Stimulated activated naive B cell treated with anti-CD40 and anti-IgM and Interleukin-4, amounts not matched to agents 10 μg/mL and 1 μg/mL and 100 μg/mL, for 72 hours (primary cell): ENCODE measurements around the gene SAMD8.

Experiments used
- ATAC-seq, 2 donors: fragments of 150-1000 bp; cut with Tn5 transposase; replicated peaks; 2 replicates each; pipeline ENCODE4 v1.10.0; 2021; ENCODE audit warnings: moderate library complexity in 1 of 2
- DNase-seq: peaks from one replicate; pipeline ENCODE4 v3.0.0; 2021
- H3K27ac Mint-ChIP-seq: one replicate; pipeline ENCODE4 v1.8.0; 2022; ENCODE audit warnings: mild to moderate bottlenecking, mixed read lengths
- H3K27me3 Mint-ChIP-seq, 2 donors: one replicate each; pipeline ENCODE4 v1.8.0; 2022; ENCODE audit warnings: mixed read lengths in 2 of 2
- H3K36me3 Mint-ChIP-seq, 2 donors: one replicate each; pipeline ENCODE4 v1.8.0; 2022; ENCODE audit warnings: mixed read lengths in 2 of 2, mild to moderate bottlenecking in 1 of 2
- H3K4me1 Mint-ChIP-seq, 2 donors: one replicate each; pipeline ENCODE4 v1.8.0; 2022; ENCODE audit warnings: mixed read lengths in 2 of 2, mild to moderate bottlenecking in 1 of 2
- H3K4me3 Mint-ChIP-seq, 2 donors: one replicate each; pipeline ENCODE4 v1.8.0; 2022; ENCODE audit warnings: mild to moderate bottlenecking in 2 of 2, mixed read lengths in 2 of 2, moderate library complexity in 1 of 2
- H3K9me3 Mint-ChIP-seq, 2 donors: one replicate each; pipeline ENCODE4 v1.8.0; 2022; ENCODE audit warnings: mixed read lengths in 2 of 2, mild to moderate bottlenecking in 1 of 2

SAMD8 gene

GRCh38 chr10:75111365-75111906 lies at the start of gene SAMD8:
TSS of gene SAMD8 (plus strand) at chr10:75111656. CDS start at chr10:75150529, 38,873 bp downstream.
- ATAC-seq, result peak; percentile 83 to 87
- Mint-ChIP-seq H3K27ac (peak within 1 kb of the TSS; percentile 95), H3K36me3 (peaks cover 0 to 20% of the 10 kb centered on the region in 2 donors), H3K4me3 (peak within 1 kb of the TSS; percentile 90 to 100), H3K9me3 (no peaks in the 10 kb centered on the region), H3K27me3 (no peaks in the 10 kb centered on the region), H3K4me1 (peaks cover 31 to 59% of the 10 kb centered on the region in 2 donors)
- peak; percentile 99 for DNase-seq

DNA sequence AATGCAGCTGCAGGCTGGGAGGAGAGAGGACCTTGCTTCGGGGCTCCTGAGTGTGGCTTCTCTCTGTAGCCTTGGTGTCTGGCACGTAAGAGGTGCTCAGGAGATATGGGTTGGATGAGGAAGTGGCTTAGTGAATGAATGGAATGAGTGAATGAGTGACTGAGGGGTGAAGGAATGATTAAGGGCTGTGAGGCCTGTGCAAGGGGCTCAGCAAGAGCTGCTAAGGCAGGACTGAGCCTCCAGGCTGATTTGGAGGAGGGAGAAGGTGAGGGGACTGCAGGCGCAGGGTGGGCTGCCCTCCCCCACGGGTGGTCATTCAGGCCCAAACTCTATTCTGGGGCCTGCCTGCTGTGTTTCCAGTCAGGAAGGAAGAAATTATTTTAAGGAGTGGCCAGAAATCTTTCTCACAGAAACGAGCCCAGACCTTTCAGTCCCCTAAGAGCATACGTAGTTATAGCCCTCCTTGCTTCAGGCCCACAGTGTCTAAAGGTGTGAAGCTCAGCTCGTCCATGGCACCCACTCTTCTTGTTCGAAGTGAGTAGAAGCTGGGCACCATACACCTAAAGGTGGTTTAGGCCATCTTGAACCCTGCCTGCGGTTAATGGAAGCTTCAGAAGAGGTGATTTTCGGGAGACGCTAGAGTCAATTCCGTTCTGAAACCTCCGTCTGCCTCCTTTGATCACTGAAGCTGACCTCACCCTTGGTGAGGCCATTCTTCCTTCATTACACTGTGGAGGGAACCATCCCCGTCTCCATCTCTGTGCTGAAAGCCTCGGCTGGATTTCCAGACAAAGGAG lies 49.5 kb upstream of the SAMD8 start:
- no peaks in the 10 kb centered on the region for H3K4me1 Mint-ChIP-seq
- ATAC-seq, result no peak
- no peaks in the 10 kb centered on the region for H3K36me3 Mint-ChIP-seq
- no peaks in the 10 kb centered on the region for H3K27me3 Mint-ChIP-seq
- no peak for DNase-seq
- H3K27ac Mint-ChIP-seq, result no peak overlapping the region
- H3K9me3 Mint-ChIP-seq, result peaks cover 0 to 2% of the 10 kb centered on the region in 2 donors
- no peak overlapping the region for H3K4me3 Mint-ChIP-seq

DNA sequence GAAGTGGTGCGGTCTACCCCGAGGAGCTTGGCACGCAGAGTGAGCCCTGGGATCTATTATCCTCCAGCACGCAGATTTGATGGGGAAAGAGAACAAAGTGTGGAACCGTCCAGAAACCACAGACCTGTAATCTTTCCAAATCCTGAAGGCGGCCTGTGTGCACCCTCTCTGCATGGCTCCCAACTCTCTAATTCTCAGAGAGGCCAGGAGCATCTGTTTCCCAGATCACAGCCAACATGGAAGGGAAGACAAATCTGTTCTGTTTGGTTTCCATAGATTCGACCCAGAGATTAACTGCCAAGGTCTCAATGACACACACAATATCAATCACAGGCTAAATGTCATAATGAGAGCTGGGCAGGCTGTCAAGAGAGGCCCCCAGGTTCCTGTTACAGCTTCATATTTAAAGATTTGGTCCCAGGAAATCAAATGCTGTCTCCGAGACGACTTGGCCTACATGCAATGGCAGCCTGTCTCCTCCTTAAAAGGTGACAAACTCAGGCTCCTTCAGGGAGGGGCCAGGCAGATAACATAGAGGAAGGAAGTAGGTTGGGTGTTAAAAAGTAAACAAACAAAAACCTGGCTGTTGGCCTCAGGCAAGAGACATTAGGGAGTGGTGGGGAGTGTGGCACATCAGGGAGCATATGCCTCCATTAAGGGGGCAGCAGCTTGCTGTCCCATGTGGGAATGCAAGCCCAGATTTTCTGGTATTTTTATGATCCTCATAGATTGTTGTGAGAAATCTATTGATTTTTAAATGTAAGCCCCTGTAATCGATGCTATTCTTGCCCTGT lies 48.8 kb upstream of the SAMD8 start:
- Mint-ChIP-seq H3K4me1 (no peaks in the 10 kb centered on the region), H3K9me3 (peaks cover 0 to 2% of the 10 kb centered on the region in 2 donors), H3K27me3 (no peaks in the 10 kb centered on the region), H3K36me3 (no peaks in the 10 kb centered on the region), H3K4me3 (no peak overlapping the region), H3K27ac (no peak overlapping the region)
- no peak for ATAC-seq
- DNase-seq, result no peak

GRCh38 chr10:75063461-75064230 lies 47.8 kb upstream of the SAMD8 start:
- no peaks in the 10 kb centered on the region for H3K27me3 Mint-ChIP-seq
- H3K4me1 Mint-ChIP-seq, result no peaks in the 10 kb centered on the region
- DNase-seq, result no peak
- H3K27ac Mint-ChIP-seq, result no peak overlapping the region
- H3K36me3 Mint-ChIP-seq, result no peaks in the 10 kb centered on the region
- H3K4me3 Mint-ChIP-seq, result no peak overlapping the region
- ATAC-seq, result no peak
- H3K9me3 Mint-ChIP-seq, result peaks cover 0 to 2% of the 10 kb centered on the region in 2 donors

GRCh38 chr10:75065076-75065475 lies 46.4 kb upstream of the SAMD8 start:
- ATAC-seq (no peak), DNase-seq (no peak)
- H3K27ac Mint-ChIP-seq, result no peak overlapping the region
- H3K4me1 Mint-ChIP-seq, result no peaks in the 10 kb centered on the region
- H3K36me3 Mint-ChIP-seq, result no peaks in the 10 kb centered on the region
- no peak overlapping the region for H3K4me3 Mint-ChIP-seq
- H3K27me3 Mint-ChIP-seq, result no peaks in the 10 kb centered on the region
- peaks cover 0 to 2% of the 10 kb centered on the region in 2 donors for H3K9me3 Mint-ChIP-seq

GRCh38 chr10:75066271-75066670 lies 45.2 kb upstream of the SAMD8 start:
- ATAC-seq (no peak), DNase-seq (no peak)
- H3K27ac Mint-ChIP-seq, result no peak overlapping the region
- H3K9me3 Mint-ChIP-seq, result peaks cover 0 to 2% of the 10 kb centered on the region in 2 donors
- H3K27me3 Mint-ChIP-seq, result no peaks in the 10 kb centered on the region
- H3K36me3 Mint-ChIP-seq, result no peaks in the 10 kb centered on the region
- H3K4me3 Mint-ChIP-seq, result no peak overlapping the region
- H3K4me1 Mint-ChIP-seq, result peaks cover 0 to 3% of the 10 kb centered on the region in 2 donors

DNA sequence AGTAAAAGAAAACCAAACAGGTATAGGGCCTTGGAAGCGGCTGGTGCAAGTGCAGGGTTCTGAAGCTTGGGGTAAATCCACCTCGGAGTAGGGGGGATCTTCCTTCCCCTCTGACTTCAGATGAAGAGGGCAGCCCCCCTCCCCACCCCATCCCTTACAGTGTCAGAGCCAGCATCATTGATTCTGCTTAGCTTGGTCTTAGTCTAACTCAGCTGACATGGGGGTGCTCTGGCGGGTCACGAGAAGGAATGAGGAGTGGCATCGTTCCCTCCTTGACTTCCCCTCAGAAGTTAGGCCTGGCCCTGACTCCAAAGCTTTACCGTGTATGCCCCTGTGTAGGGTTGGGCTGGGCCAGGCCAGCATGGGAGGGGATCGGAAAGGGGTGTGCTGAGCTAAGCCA lies 44.2 kb upstream of the SAMD8 start:
- no peaks in the 10 kb centered on the region for H3K27me3 Mint-ChIP-seq
- H3K9me3 Mint-ChIP-seq, result peaks cover 0 to 2% of the 10 kb centered on the region in 2 donors
- H3K27ac Mint-ChIP-seq, result no peak overlapping the region
- H3K4me3 Mint-ChIP-seq, result no peak overlapping the region
- no peak for DNase-seq
- no peaks in the 10 kb centered on the region for H3K36me3 Mint-ChIP-seq
- ATAC-seq, result no peak
- peaks cover 0 to 3% of the 10 kb centered on the region in 2 donors for H3K4me1 Mint-ChIP-seq

DNA sequence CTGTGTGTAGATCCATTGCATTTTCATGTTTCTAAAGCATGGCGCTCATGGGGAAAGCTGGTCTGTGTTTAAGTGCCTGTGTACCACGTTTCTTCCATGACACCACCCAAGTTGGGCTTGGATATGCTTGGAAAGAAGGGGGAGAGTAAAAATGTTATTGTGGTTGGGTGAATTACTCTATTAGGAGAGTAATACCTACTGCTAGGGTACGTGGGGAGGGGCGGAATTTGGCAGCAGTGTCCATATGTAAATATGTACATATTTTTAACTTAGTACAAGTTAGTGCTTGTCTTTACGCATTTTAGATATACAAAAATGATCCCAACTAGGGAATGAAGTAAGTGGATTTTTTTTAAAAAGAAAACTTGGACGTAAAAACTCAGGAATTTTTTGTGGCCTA lies 42.9 kb upstream of the SAMD8 start:
- H3K27ac Mint-ChIP-seq, result no peak overlapping the region
- H3K9me3 Mint-ChIP-seq, result no peaks in the 10 kb centered on the region
- no peaks in the 10 kb centered on the region for H3K27me3 Mint-ChIP-seq
- no peaks in the 10 kb centered on the region for H3K36me3 Mint-ChIP-seq
- DNase-seq (no peak), ATAC-seq (no peak)
- H3K4me3 Mint-ChIP-seq, result no peak overlapping the region
- H3K4me1 Mint-ChIP-seq, result peaks cover 0 to 3% of the 10 kb centered on the region in 2 donors

DNA sequence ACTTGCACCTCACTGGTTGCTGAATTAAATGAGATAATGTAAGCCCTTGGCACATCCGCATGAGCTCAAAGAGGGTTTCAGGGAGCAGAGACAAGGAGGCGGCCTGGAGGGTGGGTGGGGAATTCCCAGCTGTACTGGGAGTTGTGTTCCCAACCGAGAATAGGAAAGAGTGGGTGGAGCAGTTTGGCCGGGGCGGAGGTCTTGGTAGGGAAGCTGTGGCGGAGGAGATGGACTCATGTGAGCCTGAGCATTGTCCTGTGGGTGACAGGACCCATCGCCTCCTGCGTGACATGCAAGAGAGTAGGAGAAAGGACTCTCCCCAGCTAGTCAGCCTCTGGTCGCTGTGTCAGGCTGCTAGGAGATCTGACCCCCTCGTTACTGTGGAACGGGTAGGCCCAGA lies 41.0 kb upstream of the SAMD8 start:
- Mint-ChIP-seq H3K27ac (no peak overlapping the region), H3K27me3 (no peaks in the 10 kb centered on the region), H3K4me1 (peaks cover 0 to 3% of the 10 kb centered on the region in 2 donors), H3K9me3 (no peaks in the 10 kb centered on the region), H3K36me3 (no peaks in the 10 kb centered on the region), H3K4me3 (no peak overlapping the region)
- ATAC-seq, result no peak
- DNase-seq, result no peak

DNA sequence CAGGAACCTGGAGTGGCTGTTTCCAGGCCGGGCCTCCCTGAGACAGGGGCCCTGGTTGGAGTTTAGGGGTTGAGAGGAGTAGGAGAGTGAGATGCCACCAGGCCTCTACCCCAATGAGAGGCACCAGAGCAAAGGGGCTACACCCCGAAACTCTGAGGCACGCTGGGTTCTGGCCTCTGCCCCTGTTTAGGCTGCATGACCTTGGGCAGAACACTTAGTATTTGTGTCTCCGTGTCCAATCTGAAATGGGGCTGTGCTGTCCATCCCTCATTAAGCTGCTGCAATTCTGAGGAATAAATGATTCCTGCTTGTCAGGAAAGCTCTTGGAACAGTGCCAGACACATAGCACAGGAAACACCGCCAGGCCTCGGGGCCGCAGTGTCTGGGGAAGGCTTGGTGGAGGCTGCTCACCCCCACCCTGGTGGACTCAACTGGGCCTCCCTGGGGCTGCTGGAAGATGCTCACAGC lies 40.5 kb upstream of the SAMD8 start:
- no peaks in the 10 kb centered on the region for H3K36me3 Mint-ChIP-seq
- H3K4me1 Mint-ChIP-seq, result peaks cover 0 to 3% of the 10 kb centered on the region in 2 donors
- no peak overlapping the region for H3K27ac Mint-ChIP-seq
- ATAC-seq, result no peak
- H3K9me3 Mint-ChIP-seq, result no peaks in the 10 kb centered on the region
- DNase-seq, result no peak
- no peak overlapping the region for H3K4me3 Mint-ChIP-seq
- no peaks in the 10 kb centered on the region for H3K27me3 Mint-ChIP-seq

- no peak for ATAC-seq
- no peaks in the 10 kb centered on the region for H3K9me3 Mint-ChIP-seq
- H3K4me3 Mint-ChIP-seq, result no peak overlapping the region
- no peaks in the 10 kb centered on the region for H3K36me3 Mint-ChIP-seq
- no peak for DNase-seq
- H3K27me3 Mint-ChIP-seq, result no peaks in the 10 kb centered on the region
- H3K4me1 Mint-ChIP-seq, result peaks cover 0 to 3% of the 10 kb centered on the region in 2 donors
- no peak overlapping the region for H3K27ac Mint-ChIP-seq
Measured at GRCh38 chr10:75071756-75072155, 39.7 kb upstream of the SAMD8 start.

GRCh38 chr10:75072727-75073126 lies 38.7 kb upstream of the SAMD8 start:
- Mint-ChIP-seq H3K36me3 (no peaks in the 10 kb centered on the region), H3K27ac (no peak overlapping the region), H3K4me3 (no peak overlapping the region), H3K9me3 (no peaks in the 10 kb centered on the region), H3K4me1 (peaks cover 0 to 3% of the 10 kb centered on the region in 2 donors), H3K27me3 (no peaks in the 10 kb centered on the region)
- DNase-seq (no peak), ATAC-seq (no peak)

DNA sequence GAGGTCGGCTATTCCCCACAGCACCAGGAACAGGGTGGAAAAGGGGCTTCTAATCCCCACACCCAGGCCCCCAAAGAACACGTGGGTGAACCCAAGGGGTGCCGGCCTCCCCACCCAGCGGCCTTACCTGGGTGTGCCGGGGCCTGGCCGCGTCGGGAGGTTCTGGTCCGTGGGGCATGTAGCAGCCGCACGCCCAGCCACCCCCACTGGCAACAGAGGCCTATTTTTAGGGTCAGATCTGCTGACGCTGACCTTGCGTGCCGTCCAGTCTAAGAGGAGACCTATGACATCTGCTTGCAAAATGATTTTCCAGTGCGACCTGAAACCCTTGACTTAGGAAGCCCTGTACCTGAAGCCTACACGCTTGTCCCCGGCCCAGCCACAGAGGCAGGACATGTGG lies 38.0 kb upstream of the SAMD8 start:
- H3K27ac Mint-ChIP-seq, result no peak overlapping the region
- DNase-seq (no peak), ATAC-seq (no peak)
- no peaks in the 10 kb centered on the region for H3K27me3 Mint-ChIP-seq
- H3K4me1 Mint-ChIP-seq, result peaks cover 0 to 3% of the 10 kb centered on the region in 2 donors
- no peak overlapping the region for H3K4me3 Mint-ChIP-seq
- no peaks in the 10 kb centered on the region for H3K36me3 Mint-ChIP-seq
- no peaks in the 10 kb centered on the region for H3K9me3 Mint-ChIP-seq
